HEK293T (cell line): Measurements from ENCODE around the gene RAD51B.

ENCODE experiments used
- CTBP1 ChIP-seq: fragments of 450-650 bp; IDR thresholded peaks from 2 replicates; pipeline ENCODE4 v1.6.1; 2016; ENCODE audit warnings: borderline replicate concordance
- ELF4 ChIP-seq: fragments of 450-650 bp; IDR thresholded peaks from 2 replicates; pipeline ENCODE4 v1.6.1; 2017; ENCODE audit warnings: antibody characterized with exemption
- FOXA1 ChIP-seq: fragments of 450-650 bp; IDR thresholded peaks from 2 replicates; pipeline ENCODE4 v1.6.1; 2016; ENCODE audit warnings: mild to moderate bottlenecking
- FOXK2 ChIP-seq: fragments of 450-650 bp; IDR thresholded peaks from 2 replicates; pipeline ENCODE4 v1.6.1; 2016; ENCODE audit warnings: mild to moderate bottlenecking
- FOXM1 ChIP-seq: fragments of 450-650 bp; IDR thresholded peaks from 2 replicates; pipeline ENCODE4 v1.6.1; 2017; ENCODE audit warnings: mild to moderate bottlenecking, borderline replicate concordance
- HDGF ChIP-seq: fragments of 450-650 bp; IDR thresholded peaks from 2 replicates; pipeline ENCODE4 v1.6.1; 2017; ENCODE audit warnings: antibody characterized with exemption, borderline replicate concordance
- L3MBTL2 ChIP-seq: fragments of 450-650 bp; conservative IDR thresholded peaks from 2 replicates; pipeline ENCODE4 v1.6.1; 2016; ENCODE audit warnings: mild to moderate bottlenecking
- LEF1 ChIP-seq: fragments of 450-650 bp; IDR thresholded peaks from 2 replicates; pipeline ENCODE4 v1.6.1; 2017; ENCODE audit warnings: mild to moderate bottlenecking, borderline replicate concordance
- NFRKB ChIP-seq: fragments of 450-650 bp; IDR thresholded peaks from 2 replicates; pipeline ENCODE4 v1.6.1; 2016; ENCODE audit warnings: mild to moderate bottlenecking, moderate library complexity
- SP1 ChIP-seq: fragments of 450-650 bp; IDR thresholded peaks from 2 replicates; pipeline ENCODE4 v1.6.1; 2017
- TARDBP ChIP-seq: fragments of 450-650 bp; IDR thresholded peaks from 2 replicates; pipeline ENCODE4 v1.6.1; 2016
- ZNF384 ChIP-seq: fragments of 450-650 bp; IDR thresholded peaks from 2 replicates; pipeline ENCODE4 v1.6.1; 2016

DNA sequence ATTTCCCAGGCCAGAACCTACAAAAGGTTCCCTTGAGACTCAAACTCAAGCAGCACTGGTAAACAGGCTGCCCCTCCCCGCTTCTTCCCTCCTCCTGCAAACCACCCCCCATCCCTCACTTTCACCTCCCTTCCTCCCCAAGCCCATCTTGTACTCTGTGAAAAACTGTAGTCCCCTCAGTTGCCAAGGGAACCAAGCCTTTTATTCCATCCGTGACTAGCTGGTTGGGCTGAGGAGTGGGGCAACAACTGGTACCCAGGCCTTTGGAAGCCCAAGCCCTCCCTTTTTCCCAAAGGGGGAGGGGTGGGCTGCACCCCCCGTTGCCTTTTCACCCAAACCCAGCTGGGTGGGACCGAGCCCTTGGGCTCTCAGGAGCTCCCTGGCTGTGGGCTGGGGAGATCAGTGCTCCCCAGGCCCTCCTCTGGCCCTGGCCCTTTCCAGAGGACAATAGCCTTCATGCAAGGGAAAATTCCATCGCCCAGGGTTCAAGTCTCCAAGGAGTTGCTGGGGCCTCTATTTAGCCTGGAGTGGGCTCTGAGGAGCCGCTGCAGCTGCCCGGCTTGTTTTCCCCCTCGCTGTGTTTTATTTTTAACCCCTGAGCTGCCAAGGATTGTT lies 911.3 kb downstream of the RAD51B start:
- TF ChIP-seq L3MBTL2 (no peak), FOXA1 (no peak), FOXM1 (no peak), HDGF (no peak), NFRKB (no peak), ELF4 (no peak), TARDBP (no peak), SP1 (no peak), CTBP1 (no peak), LEF1 (no peak), ZNF384 (no peak), FOXK2 (no peak)
